NCI-H1930 (cell line): Measurements from ENCODE around the gene ACTRT2.

Source experiments
- DNase-seq, 2 experiments: peaks; one replicate each; lab custom pipeline; 2025; lab: John Stamatoyannopoulos, UW

ACTRT2 gene

GRCh38 chr1:3021233-3021671 is at the start of gene ACTRT2:
TSS of gene ACTRT2 (plus strand) at chr1:3021467. CDS start at chr1:3021687, 220 bp downstream.
- DNase-seq: no peak

GRCh38 chr1:2971609-2972008 is 49.7 kb upstream of the ACTRT2 start:
- DNase-seq: no peak

- DNase-seq: no peak
Measured at GRCh38 chr1:2972011-2972878, 49.0 kb upstream of the ACTRT2 start.

GRCh38 chr1:2972879-2973575 is 48.2 kb upstream of the ACTRT2 start:
- DNase-seq: no peak

GRCh38 chr1:2973601-2974593 is 47.4 kb upstream of the ACTRT2 start:
- DNase-seq: no peak

- no peak for DNase-seq
Measured at GRCh38 chr1:2974701-2975301, 46.5 kb upstream of the ACTRT2 start.

GRCh38 chr1:2975466-2976179 is 45.6 kb upstream of the ACTRT2 start:
- no peak for DNase-seq

GRCh38 chr1:2976180-2976562 is 45.1 kb upstream of the ACTRT2 start:
- no peak for DNase-seq

- DNase-seq: no peak
Measured at GRCh38 chr1:2977886-2978611, 43.2 kb upstream of the ACTRT2 start.

GRCh38 chr1:2978691-2979190 is 42.5 kb upstream of the ACTRT2 start:
- no peak for DNase-seq

GRCh38 chr1:2979191-2980072 is 41.8 kb upstream of the ACTRT2 start:
- DNase-seq: no peak

- no peak for DNase-seq
Measured at GRCh38 chr1:2980073-2980791, 41.0 kb upstream of the ACTRT2 start.

GRCh38 chr1:2980849-2981248 is 40.4 kb upstream of the ACTRT2 start:
- DNase-seq: no peak

GRCh38 chr1:2981388-2981787 is 39.9 kb upstream of the ACTRT2 start:
- DNase-seq: no peak

- no peak for DNase-seq
Measured at GRCh38 chr1:2981981-2982614, 39.2 kb upstream of the ACTRT2 start.

GRCh38 chr1:2982615-2983318 is 38.5 kb upstream of the ACTRT2 start:
- no peak for DNase-seq

GRCh38 chr1:2983319-2983705 is 38.0 kb upstream of the ACTRT2 start:
- DNase-seq: no peak
